ENCODE results near the gene TAPBPL.

DNA sequence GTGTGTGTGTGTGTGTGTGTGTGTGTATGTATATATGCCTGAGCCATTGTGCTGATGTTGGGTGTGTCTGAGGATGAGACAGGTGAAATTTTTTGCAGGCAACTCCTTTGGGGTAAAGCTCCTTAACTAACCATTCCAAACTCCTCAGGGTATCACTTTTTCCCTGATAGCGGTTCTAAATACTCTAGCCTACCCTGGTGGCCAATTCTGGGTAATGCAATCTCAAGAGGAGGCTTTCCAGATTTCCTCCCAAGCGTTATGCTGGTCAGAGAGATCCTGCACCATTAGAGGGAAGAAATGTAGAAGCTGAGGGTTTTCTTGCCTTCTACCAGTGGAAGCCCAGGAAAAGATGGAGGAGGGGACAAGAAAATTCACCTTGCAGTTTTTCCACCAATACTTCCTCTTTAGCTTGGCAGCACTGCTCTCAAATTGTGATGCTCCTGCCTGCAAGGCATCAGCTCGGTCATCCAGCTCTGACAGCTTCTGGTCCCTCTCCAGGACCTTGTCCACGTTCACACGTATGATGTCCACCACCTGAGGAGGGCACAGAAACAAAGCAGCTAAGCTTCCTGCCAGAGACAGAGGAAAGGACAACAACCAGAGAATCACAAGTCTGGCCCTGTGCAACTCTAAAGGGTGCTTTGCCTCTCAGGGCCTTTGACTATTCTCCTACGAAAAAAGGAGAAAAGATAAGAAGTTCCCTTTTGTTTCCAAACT lies 13.8 kb downstream of the TAPBPL start:
- TF ChIP-seq SIX4 (CRISPR knock-in tag; IDR thresholded peaks at IDR 0.05) (no peak), SUZ12 (IDR thresholded peaks at IDR 0.05; ENCODE audit: low read depth, low read length) (no peak), SATB2 (CRISPR knock-in tag; IDR thresholded peaks at IDR 0.05) (no peak), POLR2A (IDR thresholded peaks at IDR 0.05; ENCODE audit: insufficient read depth in 1 of 2, low read depth in 2 of 2, low read length in 2 of 2) (no peak), ZNF839 (CRISPR knock-in tag; IDR thresholded peaks at IDR 0.05; ENCODE audit: borderline replicate concordance) (no peak)
- TF ChIP-seq, protein P1, sequence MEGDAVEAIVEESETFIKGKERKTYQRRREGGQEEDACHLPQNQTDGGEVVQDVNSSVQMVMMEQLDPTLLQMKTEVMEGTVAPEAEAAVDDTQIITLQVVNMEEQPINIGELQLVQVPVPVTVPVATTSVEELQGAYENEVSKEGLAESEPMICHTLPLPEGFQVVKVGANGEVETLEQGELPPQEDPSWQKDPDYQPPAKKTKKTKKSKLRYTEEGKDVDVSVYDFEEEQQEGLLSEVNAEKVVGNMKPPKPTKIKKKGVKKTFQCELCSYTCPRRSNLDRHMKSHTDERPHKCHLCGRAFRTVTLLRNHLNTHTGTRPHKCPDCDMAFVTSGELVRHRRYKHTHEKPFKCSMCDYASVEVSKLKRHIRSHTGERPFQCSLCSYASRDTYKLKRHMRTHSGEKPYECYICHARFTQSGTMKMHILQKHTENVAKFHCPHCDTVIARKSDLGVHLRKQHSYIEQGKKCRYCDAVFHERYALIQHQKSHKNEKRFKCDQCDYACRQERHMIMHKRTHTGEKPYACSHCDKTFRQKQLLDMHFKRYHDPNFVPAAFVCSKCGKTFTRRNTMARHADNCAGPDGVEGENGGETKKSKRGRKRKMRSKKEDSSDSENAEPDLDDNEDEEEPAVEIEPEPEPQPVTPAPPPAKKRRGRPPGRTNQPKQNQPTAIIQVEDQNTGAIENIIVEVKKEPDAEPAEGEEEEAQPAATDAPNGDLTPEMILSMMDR (CRISPR knock-in tag; IDR thresholded peaks at IDR 0.05), result peak; percentile 83

Data from HepG2 (cell line).